Right ventricle myocardium inferior (tissue), 1 donor: Measurements from ENCODE around the gene ADGRD1. TPM values are rescaled to one million over a fixed set of nuclear protein-coding genes. Genes with fewer than 3 reads are reported as not detected.

Source experiments
- ATAC-seq: fragments of 200-7000 bp; cut with Tn5 transposase; one replicate; pipeline ENCODE4 v1.9.1; 2020; ENCODE audit warnings: mild to moderate bottlenecking, moderate library complexity
- DNase-seq: peaks from one replicate; pipeline ENCODE4 v3.0.0; 2021; ENCODE audit errors: missing footprints
- intact Hi-C: fragments of 100-400 bp; cut with DNase I; formaldehyde crosslinking; loops from one replicate; pipeline ENCODE4 v1.11.0; 2022
- total RNA-seq: library from RNA; stranded (reverse); fragmentation: NEBNext Ultra II Directional; extraction: Animal tissue kit (Norgen Biotek cat#: 25700); gene quantifications from one replicate; pipeline ENCODE4 v1.2.1, GENCODE V29; 2021
- donor health status: DM: no; HTN: yes; CAD: no; lungs with severe emphysema.

Gene ADGRD1
- total RNA-seq, 1 donor from 2014 or later: 89.1 TPM

DNA sequence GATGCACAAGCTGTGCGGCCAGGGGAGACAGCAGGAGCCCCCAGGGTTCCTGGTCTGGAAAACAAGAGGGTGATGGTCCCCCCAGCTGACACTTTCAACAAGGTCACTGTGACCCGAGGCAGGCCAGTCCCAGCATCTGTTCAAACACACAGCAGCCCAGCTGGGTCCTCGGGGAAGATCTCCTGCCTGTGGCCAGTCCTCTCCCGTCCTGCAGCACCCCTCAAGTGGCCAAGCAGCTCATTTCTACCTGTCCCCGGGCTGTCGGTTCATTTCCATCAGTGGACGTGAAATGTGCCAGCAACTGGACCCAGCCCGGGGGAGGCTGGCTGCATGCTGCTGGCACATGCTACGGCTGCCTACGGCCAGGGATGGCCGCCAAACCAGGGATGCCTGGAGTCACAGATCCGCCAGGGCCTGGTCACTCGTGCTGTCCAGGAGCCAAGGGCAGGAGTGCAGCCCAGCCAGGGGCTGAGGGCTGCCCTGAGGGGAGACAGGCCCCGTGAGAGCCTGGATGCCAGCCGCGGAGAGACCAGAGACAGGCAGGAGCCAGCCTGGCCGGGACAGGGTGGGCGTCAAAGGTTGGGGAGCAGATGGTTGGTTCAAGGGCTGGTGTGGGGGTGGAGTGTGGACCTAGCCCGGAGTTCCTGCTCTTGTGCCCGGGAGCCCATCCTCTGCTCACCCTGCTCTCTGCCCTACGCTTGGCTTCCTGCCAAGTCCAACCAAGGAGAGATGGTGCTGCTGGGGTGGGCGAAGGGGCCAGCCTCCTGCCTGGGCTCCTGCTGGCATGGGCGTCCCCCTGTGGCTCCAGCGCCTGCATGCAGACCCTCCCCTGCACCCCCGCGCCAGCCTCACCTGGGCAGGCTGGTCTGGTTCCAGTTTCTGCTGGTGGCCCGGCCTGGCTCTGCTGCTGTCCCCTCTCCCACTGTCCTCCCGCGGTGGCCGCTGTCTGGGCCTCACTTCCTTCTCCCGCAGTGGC, 143.8 kb downstream of the ADGRD1 start:
- intact Hi-C loops: no loop called here
- DNase-seq (peak; percentile 71), ATAC-seq (peak; percentile 37)

DNA sequence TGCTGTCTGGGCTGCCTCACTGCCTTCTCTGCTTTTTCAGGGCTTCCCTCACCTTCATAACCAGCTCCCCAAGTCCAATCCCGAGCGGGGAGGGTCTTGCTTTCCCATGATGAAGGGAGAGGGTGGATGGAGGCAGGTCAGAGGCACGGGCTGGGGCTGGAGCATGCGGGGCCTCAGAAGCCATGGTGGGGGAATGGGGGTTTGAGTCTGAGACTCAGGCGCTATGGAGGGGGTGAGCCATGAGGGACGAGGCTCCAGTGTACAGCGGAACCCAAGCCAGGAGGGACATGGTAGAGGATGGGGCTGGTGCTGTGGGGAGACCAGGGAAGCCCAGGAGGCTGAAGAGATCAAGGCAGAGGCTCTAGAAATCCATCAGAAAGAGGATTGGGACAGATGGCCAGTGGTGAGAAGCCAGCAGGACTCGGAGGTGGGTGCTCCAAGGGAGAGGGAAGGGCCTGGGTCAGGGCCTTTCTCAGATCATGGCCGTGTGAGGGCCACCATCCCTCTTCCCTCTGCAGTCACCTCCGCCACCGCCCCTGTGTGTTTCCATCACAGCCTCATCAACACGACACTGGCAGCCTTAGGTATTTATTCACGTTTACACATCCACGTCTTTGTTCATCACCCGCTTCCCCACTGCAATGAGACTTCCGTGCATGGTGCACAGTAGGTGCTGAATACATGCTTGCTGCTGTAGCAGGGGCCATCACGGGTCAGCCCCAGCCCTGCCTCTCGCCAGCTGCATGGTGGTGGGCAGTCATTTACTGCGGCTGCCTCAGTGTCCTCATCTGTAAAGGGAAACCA, 144.7 kb downstream of the ADGRD1 start:
- intact Hi-C loops: no loop called here
- peak; percentile 30 for DNase-seq
- ATAC-seq: no peak

DNA sequence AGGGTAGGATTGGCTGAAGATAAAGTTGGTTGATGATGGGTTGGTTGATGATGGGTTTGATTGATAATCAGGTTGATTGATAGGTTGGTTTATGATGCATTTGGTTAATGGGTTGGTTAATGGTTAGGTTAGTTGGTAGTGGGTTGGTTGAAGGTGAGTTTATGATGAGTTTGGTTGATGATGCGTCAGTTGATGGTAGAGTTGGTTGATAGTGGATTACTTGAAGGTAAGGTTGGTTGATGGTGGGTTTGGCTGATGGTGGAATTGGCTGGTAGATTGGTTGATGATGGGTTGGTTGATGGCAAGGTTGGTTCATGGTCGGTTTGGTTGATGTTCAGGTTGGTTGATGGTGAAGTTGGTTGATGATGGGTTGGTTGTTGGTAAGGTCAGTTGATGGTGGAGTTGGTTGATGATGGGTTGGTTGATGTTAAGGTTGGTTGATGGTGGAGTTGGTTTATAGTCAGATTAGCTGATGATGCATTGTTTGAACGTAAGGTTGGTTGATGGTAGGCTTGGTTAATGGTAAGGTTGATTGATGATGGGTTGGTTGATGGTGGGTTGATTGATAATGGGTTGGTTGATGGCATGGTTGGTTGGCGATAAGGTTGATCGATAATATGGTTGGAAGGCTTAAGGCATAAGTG, 146.4 kb downstream of the ADGRD1 start:
- intact Hi-C loops: loop anchor here (10.0 kb wide), 1 partner anchor 355 kb away; no protein-coding TSS in a partner anchor
- no peak for ATAC-seq
- DNase-seq: no peak

DNA sequence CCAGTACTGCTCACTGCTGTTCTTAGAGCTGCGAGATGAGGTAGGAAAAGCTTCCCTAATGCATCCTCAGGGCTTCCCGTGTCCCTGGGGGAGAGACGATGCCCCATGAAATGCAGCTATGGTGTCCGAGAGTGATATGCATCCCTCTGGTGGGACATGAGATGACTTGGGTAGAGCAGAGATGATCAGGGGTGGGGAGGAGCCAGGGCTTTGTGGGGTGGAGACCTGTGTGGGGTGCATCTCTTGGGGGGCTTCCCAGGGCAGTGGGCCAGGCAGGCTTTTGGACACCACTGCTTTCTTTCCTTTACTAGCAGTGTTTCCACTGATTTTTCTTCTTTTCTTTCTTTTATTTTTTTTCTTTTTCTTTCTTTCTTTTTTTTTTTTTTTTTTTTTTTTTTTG, 147.3 kb downstream of the ADGRD1 start:
- ATAC-seq: no peak
- DNase-seq: peak; percentile 30
- intact Hi-C loops: loop anchor here (10.0 kb wide), 1 partner anchor 354 kb away; no protein-coding TSS in a partner anchor

DNA sequence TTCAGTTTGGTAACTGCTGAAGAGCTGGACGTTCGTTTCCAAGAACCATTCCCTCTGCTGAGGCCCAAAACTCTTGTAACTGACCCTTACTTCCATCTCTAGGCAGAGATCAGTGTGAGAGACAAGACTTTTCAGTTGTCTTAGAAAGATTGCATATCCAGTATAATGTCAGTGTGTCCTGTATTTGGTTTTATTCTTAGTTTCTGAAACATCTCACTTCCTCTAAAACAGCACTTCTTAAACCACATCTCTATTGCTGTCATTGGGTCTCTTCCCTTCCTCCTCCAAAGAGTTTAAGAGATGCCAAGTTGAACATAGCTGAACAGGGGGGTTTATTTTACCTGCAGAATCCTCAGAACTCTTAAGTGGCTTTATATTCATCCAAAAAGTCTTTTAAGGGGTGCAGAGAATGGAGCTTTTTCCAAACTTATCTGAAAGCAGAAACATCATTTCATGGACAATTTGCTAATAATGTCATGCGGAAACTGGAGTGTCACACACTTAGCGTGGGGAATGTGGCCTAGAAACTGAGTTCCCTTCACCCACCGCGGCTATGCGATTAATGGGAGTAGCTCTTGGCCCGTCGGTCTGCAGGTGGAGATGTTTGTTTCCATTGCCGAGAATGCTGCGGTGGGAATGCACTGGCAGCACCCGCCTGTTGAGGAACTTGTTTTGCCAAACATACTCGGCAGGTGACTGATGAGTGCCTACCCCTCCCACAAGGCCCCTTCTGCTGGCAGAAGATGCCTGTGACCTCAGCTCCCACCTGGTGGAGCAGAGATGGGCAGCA, 148.2 kb downstream of the ADGRD1 start:
- DNase-seq: peak; percentile 32
- no peak for ATAC-seq

DNA sequence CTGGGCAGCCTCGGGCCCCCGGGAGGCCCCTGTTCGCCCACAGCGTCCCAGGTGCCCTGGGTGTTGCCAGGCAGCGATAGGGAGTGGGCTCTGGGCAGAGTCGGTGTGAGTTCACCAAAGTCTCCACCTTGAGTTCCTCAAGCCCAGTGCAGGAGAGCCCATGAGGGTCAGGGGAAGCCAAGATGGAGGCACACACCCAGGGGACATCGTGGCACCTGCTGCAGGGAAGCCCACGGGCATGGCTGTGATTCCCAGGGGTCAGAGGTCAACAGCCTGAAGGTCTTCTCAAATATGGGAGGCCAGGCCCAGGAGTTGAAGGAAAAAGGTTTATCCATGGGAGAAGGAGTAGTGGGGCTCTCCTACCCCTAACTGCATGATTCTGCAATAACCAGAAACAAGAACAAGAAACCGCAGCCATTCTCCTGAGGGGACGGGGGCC, 148.8 kb downstream of the ADGRD1 start:
- ATAC-seq: no peak
- peak; percentile 22 for DNase-seq
- intact Hi-C loops: loop anchor here (10.0 kb wide), 1 partner anchor 352 kb away; no protein-coding TSS in a partner anchor

More for the DNA sequence above, 148.2 kb downstream of the ADGRD1 start:
- intact Hi-C loops: loop anchor here (10.0 kb wide), 1 partner anchor 353 kb away; no protein-coding TSS in a partner anchor

DNA sequence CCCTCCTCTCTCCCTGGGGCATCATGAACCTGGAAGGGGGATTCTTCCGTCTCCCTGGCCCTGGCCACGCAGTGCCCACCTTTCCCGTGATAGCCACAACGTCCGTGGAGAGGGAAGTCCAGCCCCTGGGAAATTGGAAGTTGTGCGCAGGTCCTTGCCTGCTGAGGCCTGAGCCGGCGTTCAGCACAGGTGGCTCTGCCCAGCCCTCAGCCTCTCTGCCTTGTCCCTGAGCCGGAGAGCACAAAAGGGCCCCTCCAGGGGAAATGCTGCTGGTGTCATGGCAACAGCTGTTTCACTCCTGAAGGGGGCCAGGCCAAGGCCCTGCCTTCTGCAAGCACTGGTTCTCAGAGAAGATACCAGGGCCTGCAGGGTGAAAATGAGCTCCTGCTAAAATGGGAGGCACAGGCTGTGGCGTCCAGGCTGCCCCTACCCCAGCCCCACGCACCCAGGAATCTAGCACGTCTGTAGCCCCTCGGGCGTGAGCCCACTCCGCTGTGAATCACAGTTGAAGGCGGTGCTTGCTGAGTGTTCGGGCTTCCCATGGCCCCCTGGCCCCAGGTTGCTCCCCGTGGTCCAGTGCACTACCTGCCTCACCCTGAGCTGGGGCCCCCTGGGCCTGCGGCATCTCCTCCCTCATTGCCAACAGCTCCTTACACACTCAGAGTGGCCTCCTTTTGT, 149.4 kb downstream of the ADGRD1 start:
- intact Hi-C loops: loop anchor here (10.0 kb wide), 1 partner anchor 352 kb away; no protein-coding TSS in a partner anchor
- no peak for ATAC-seq
- peak; percentile 64 for DNase-seq

DNA sequence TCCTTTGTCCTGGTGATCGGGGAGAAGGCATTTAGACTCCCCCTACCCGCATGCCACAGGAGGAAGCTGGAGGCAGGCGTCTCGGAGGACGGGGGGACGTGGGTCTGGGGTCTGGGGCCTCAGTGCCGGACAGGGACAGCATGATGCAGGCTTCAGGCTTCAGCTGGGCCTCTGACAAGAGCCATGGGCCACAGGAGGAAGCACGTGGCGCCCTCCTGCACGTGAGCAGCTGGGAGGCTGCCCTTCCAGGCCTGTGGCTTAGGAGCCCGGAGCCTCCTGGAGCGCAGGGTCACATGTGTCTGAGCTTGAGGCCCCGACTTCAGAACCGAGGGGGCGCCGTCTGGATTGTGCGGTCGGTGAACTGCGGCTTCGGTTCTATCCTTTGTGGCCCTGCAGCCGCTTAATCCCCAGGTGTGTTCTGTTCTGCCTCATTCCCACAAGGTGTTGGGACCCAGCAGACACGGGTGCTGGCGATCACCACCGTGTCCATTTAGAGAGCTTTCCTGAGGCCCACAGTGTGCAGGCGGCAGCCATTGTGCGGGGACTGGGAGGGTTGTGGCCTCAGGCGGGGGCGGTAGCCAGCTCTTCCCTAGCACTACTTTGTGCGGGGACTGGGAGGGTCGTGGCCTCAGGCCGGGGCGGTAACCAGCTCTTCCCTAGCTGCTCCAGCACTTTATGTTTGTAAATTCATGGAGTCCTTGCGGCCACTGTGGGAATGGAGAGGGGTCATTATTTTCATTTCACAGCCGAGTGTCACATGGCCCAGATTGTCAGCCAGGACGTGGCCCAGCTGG, 150.2 kb downstream of the ADGRD1 start:
- DNase-seq (peak; percentile 46), ATAC-seq (peak; percentile 12)
- intact Hi-C loops: loop anchor here (10.0 kb wide), 1 partner anchor 351 kb away; no protein-coding TSS in a partner anchor

DNA sequence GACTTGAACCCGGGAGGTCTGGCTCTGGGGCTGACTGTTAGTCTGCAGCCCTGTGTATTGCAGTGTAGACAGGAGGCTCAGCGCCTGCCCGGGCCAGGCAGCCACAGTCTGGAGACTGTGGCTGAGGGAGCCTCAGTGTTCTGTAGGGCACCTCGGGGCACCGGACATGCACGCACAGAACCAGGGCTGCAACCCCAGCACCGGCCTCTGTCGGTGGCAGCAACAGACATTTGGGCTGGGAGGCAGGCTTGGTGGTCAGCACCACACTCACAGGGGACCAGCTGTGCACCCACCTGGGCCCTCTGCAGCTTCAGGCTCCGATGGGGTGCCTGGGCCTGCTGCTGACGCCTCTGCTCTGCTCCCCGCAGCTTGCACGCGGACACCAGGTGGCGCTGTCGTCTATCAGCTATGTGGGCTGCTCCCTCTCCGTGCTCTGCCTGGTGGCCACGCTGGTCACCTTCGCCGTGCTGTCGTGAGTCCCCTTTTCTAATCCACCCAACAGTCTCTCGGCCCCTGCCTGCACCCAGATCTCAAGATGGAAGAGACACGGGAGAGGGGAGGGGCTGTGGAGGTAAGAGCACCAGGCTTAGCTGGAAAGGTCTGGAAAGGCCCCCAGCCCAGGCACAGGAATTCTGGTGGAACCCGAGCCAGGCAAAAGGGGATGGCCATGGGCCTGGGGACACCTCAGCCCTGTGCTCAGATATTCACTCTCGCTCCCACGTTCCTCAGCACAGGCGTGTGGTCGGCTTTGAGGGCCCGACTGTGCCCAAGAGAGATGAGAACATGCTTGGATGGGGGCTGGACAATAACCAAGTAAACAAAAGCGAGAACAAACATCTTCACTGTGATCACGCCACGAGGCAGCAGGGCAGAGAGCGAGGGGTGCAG, 151.0 kb downstream of the ADGRD1 start:
- DNase-seq: peak; percentile 92
- intact Hi-C loops: loop anchor here (10.0 kb wide), 1 partner anchor 350 kb away; no protein-coding TSS in a partner anchor

DNA sequence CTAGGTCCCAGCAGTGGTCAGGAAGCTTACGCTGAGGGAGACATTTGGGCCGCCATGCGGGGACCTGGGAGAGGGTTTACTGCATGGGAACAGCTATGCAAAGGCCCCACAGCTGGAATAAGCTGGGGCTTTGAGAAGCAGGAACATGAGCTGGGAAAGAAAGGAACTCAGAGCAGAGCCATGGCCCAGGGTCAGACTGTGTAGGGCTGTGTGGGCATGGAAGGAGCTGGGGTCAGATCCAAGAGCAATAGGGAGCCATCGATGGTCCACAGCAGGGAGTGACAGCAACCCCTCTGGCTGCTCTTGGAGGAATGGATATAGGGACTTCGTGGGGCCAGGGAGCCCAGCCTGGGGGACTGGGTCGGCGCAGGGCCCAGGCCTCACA, 151.6 kb downstream of the ADGRD1 start:
- ATAC-seq (no peak), DNase-seq (no peak)
- intact Hi-C loops: loop anchor here (10.0 kb wide), 1 partner anchor 349 kb away; no protein-coding TSS in a partner anchor

More for the DNA sequence above, 151.0 kb downstream of the ADGRD1 start:
- peak; percentile 85 for ATAC-seq

DNA sequence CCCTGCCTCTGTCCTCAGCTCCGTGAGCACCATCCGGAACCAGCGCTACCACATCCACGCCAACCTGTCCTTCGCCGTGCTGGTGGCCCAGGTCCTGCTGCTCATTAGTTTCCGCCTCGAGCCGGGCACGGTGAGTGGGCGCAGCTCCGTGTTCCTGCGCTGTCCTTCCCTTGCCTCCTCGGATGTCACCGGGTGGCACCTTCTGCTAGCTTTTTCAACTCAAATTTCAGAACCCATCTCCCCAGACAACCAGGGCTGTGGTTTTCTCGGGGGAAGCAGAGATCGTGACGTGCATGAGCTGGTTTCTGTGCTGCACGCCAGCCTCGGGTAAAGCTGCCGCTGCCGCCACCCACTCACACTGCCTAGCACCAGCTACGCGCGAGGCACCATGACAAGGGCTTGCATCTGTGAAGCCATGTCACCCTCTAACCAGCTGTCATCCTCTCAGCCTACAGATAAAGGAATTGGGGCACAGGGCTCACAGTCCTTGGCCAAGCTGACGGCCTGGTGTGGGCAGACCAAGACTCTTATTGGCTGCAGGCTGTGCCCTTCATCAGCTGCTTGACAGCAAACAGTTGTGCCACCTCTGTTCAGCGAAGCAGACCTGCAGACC, 152.1 kb downstream of the ADGRD1 start:
- DNase-seq: peak; percentile 52
- ATAC-seq: no peak
- intact Hi-C loops: loop anchor here (10.0 kb wide), 1 partner anchor 349 kb away; no protein-coding TSS in a partner anchor

DNA sequence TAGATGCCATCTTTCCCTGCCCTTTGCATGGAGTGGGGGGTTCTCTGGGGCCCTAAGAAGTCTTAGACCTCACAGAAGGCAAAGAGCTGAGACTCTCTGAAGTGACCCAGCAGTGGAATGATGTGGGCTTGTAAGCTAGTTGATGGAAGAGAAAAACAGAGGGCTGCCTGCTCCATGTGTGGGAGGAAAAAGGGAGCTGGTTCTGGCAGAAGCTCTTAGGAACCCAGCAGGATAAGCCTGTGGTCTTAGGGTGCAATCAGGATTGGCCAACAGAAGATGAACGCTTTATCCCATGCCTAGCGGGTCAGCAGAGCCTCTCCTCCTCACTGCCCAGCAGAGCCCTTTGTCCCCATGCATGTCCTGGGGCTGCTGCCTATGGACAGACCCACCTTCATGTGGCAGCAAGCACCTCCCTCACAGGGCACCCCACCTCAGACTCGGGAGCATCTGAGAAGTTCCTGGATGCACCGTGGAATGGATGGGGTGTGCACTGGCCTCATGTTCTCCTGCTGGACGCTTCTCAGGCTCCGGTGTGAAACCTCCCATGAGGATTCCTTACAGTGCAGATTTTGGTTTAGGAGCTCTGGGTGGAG, 152.7 kb downstream of the ADGRD1 start:
- intact Hi-C loops: loop anchor here (10.0 kb wide), 1 partner anchor 348 kb away; no protein-coding TSS in a partner anchor
- DNase-seq: peak; percentile 37
- no peak for ATAC-seq

DNA sequence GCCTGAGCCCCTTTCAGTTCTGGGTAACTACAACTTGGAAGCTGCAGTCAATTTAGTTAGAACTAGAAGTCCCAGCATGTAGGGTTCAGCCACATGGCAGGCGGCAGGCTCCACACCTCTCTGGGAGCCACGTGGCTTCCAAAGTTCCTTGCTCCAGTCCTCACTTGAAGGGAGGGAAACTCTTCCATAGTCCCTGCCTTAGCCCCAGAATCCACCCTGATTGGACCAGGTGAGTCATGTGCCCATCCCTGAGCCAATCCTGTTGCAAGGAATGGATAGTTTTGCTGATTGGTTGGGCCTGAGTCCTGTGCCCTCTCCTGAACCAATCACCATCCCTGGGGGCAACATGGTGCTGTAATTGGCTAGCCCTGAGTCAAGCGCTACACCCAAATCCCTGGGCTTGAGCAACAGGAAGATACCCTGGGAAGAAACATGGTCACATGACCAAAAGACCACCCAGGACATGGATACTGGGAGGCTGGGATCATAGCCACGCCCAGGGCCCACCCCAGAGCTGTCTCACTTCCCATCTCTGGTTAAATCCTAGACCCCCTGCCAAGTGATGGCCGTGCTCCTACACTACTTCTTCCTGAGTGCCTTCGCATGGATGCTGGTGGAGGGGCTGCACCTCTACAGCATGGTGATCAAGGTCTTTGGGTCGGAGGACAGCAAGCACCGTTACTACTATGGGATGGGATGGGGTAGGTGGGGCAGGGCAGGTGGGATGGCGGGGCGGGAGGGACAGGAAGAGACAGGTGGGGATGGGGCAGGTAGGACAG, 154.7 kb downstream of the ADGRD1 start:
- peak; percentile 45 for DNase-seq
- intact Hi-C loops: loop anchor here (10.0 kb wide), 1 partner anchor 346 kb away; no protein-coding TSS in a partner anchor
- ATAC-seq: no peak

DNA sequence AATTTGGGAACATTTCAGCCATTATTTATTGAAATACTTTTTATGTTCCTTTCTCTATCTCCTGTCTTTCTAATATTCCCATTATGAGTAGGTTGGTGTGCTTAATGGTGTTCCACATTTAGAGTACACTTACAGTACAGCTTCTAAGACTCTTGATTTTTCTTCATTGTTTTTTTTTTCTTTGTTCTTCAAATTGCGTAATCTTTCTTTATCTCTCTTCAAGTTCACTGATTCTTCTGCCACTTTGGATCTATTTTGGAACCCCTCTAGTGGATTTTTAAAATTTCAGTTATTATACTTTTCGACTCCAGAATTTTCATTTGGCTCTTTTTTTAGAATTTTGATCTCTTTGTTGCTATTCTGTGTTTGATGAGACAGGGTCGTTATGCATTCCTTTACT, 157.7 kb downstream of the ADGRD1 start:
- ATAC-seq: no peak
- intact Hi-C loops: no loop called here
- DNase-seq: no peak
